OCI-LY3 (cell line): ENCODE measurements around the gene DCTPP1.

ENCODE experiments used
- H2AFZ ChIP-seq: fragments of 200-600, 300-600 bp; shearing (Covaris generic); 2 replicates; pipeline ENCODE4 v1.6.0; 2014; ENCODE audit warnings: antibody characterized with exemption, low read depth, low read length
- H3K27ac ChIP-seq: fragments of 200-600, 300-600 bp; sonication (generic); 2 replicates; pipeline ENCODE4 v1.5.1; 2014; ENCODE audit warnings: mild to moderate bottlenecking, low read length, moderate library complexity, mixed read lengths
- H3K27me3 ChIP-seq: fragments of 200-600, 300-600 bp; sonication (generic); 2 replicates; pipeline ENCODE4 v1.6.1; 2014; ENCODE audit warnings: low read depth, low read length, mixed read lengths
- H3K36me3 ChIP-seq: fragments of 200-600, 300-600 bp; sonication (generic); replicated peaks from 2 replicates; pipeline ENCODE3; 2014; ENCODE audit warnings: low read depth, low read length, mixed read lengths
- H3K4me1 ChIP-seq: fragments of 300-600, 200-600 bp; sonication (generic); 2 replicates; pipeline ENCODE4 v1.6.1; 2014; ENCODE audit warnings: low read length, mixed read lengths
- H3K4me2 ChIP-seq: fragments of 200-600, 300-600 bp; sonication (generic); 2 replicates; pipeline ENCODE4 v1.6.1; 2014; ENCODE audit warnings: low read length, mixed read lengths
- H3K4me3 ChIP-seq: fragments of 300-600, 200-600 bp; sonication (generic); 2 replicates; pipeline ENCODE4 v1.5.1; 2014; ENCODE audit warnings: antibody characterized with exemption, mild to moderate bottlenecking, low read length, moderate library complexity
- H3K79me2 ChIP-seq: fragments of 300-600, 200-600 bp; shearing (Covaris generic); 2 replicates; pipeline ENCODE4 v1.6.1; 2014; ENCODE audit warnings: mild to moderate bottlenecking, low read length, mixed read lengths
- H3K9ac ChIP-seq: fragments of 300-600, 200-600 bp; shearing (Covaris generic); 2 replicates; pipeline ENCODE4 v1.6.0; 2014; ENCODE audit warnings: mild to moderate bottlenecking, low read length, moderate library complexity
- H3K9me3 ChIP-seq: fragments of 200-600, 300-600 bp; shearing (Covaris generic); 2 replicates; pipeline ENCODE4 v1.6.1; 2014; ENCODE audit warnings: low read length, mixed read lengths; ENCODE audit not compliant: insufficient read depth
- H4K20me1 ChIP-seq: fragments of 200-600, 300-600 bp; sonication (generic); 2 replicates; pipeline ENCODE4 v1.6.1; 2016; ENCODE audit warnings: low read length, mixed read lengths; ENCODE audit not compliant: insufficient read depth
- EZH2phosphoT487 ChIP-seq: fragments of 200-600 bp; shearing (Covaris generic); IDR thresholded peaks from 2 replicates; pipeline ENCODE4 v1.6.1; 2018; ENCODE audit warnings: antibody characterized with exemption, mixed run types, low read depth
- TF ChIP-seq, protein P1 (sequence below): fragments of 200-600, 300-600 bp; sonication (generic); IDR thresholded peaks from 2 replicates; pipeline ENCODE4 v1.5.1; 2014; ENCODE audit warnings: antibody characterized with exemption, low read length, low read depth

The DCTPP1 gene

DNA sequence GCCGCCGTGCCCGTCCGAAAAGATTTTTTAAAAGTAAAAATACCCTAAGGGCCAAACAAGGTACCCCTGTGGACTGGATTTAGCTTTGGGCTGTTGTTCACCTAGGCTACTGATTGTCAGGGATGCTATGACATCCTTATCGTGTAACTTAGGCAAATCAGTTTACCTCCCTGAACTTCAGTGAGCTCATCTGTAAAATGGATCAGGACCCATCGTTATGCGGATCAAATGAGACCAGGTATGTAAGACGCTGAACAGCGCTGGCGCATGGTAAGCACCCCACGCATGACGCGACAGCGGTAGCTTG, 23.1 kb downstream of the DCTPP1 start:
- Histone ChIP-seq H3K4me3 (peak overlapping the region; percentile 94), H3K9ac (peak overlapping the region; percentile 70), H3K36me3 (peaks cover 6% of the 10 kb centered on the region), H3K27me3 (no peaks in the 10 kb centered on the region), H3K9me3 (no peaks in the 10 kb centered on the region), H2AFZ (peak overlapping the region; percentile 83), H4K20me1 (no peaks in the 10 kb centered on the region), H3K27ac (no peak overlapping the region), H3K79me2 (peaks cover 8% of the 10 kb centered on the region; the same call in 1 of the 2 replicates), H3K4me1 (peaks cover 19% of the 10 kb centered on the region), H3K4me2 (peak overlapping the region; percentile 92)
- no peak for TF ChIP-seq EZH2phosphoT487
- TF ChIP-seq, protein P1, sequence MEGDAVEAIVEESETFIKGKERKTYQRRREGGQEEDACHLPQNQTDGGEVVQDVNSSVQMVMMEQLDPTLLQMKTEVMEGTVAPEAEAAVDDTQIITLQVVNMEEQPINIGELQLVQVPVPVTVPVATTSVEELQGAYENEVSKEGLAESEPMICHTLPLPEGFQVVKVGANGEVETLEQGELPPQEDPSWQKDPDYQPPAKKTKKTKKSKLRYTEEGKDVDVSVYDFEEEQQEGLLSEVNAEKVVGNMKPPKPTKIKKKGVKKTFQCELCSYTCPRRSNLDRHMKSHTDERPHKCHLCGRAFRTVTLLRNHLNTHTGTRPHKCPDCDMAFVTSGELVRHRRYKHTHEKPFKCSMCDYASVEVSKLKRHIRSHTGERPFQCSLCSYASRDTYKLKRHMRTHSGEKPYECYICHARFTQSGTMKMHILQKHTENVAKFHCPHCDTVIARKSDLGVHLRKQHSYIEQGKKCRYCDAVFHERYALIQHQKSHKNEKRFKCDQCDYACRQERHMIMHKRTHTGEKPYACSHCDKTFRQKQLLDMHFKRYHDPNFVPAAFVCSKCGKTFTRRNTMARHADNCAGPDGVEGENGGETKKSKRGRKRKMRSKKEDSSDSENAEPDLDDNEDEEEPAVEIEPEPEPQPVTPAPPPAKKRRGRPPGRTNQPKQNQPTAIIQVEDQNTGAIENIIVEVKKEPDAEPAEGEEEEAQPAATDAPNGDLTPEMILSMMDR: no peak

DNA sequence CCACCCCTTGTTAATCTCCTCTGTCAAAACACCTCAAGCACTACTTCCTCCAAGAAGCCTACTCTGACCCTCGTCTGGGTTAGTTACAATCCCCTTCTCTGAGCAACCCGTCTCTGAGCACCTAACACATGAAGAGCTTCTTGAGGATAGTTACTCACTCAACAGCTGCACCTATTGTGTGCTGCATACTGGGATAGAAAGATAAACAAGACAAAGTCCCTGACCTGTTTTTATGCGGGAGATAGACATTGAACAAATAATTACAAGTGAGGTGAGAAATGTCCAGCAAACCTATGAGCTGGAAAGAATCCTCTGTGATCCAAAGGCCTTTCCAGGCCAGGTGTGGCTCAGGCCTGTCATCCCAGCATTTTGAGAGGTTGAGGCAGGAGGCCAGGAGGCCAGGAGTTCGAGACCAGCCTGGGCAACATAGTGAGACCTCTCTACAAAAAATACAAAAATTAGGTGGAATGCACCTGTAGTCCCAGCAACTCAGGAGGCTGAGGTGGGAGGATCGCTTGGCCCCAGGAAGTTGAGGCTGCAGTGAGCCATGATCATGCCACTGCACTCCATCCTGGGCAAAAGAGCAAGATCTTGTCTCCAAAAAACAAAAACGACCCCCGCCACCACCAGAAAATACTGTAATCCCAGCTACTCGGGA, 27.9 kb downstream of the DCTPP1 start:
- TF ChIP-seq EZH2phosphoT487: no peak
- TF ChIP-seq, protein P1: no peak
- Histone ChIP-seq H3K79me2 (no peaks in the 10 kb centered on the region), H3K36me3 (no peaks in the 10 kb centered on the region), H3K9me3 (no peaks in the 10 kb centered on the region), H3K27ac (no peak overlapping the region), H4K20me1 (no peaks in the 10 kb centered on the region), H3K4me2 (no peak overlapping the region), H3K27me3 (no peaks in the 10 kb centered on the region), H3K4me1 (peaks cover 11% of the 10 kb centered on the region; the same call in 1 of the 2 replicates), H2AFZ (no peak overlapping the region), H3K9ac (no peak overlapping the region), H3K4me3 (no peak overlapping the region)

DNA sequence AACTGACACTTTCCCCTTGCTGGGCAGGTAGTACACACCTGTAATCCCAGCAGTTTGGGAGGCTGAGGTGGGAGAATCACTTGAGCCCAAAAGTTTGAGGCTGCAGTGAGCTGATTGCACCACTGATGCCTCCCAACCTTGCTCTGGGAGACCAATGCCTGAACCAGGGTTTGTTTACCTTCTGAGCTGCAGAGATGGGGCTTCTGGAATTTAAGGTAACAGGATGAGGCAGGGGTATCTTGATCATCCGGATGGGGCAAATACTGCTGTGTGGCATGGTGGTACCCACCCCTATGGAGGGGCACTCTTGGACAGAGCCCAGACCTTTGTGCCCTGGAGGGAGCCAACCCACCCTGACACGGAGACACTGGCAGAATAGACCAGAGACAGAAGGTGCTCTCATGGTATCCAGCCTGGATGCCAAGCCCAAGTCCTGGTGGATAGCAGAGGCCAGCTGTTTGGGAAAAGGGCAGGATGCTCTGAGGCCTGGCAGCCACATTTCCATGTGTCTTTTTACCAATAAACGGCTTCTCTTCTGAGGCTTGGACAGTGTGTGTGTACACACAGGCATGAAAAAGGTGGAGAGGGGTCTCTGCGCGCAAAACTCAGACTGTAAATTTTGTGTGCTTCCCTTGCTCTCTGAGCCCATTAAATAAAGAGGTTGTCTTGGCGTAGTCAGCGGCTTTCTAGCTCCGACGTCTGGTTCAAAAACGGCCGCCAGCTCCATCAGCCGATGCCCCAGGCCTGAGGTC, 30.2 kb downstream of the DCTPP1 start:
- Histone ChIP-seq H3K79me2 (peaks cover 8% of the 10 kb centered on the region), H3K27ac (no peak overlapping the region), H3K9me3 (no peaks in the 10 kb centered on the region), H3K4me1 (peaks cover 13% of the 10 kb centered on the region), H3K9ac (peak overlapping the region; percentile 69), H3K4me2 (peak overlapping the region; percentile 87), H3K4me3 (peak overlapping the region; percentile 82), H4K20me1 (no peaks in the 10 kb centered on the region), H3K36me3 (no peaks in the 10 kb centered on the region), H3K27me3 (no peaks in the 10 kb centered on the region), H2AFZ (peak overlapping the region; percentile 79; the same call in 1 of the 2 replicates)
- TF ChIP-seq, protein P1: no peak
- no peak for TF ChIP-seq EZH2phosphoT487

DNA sequence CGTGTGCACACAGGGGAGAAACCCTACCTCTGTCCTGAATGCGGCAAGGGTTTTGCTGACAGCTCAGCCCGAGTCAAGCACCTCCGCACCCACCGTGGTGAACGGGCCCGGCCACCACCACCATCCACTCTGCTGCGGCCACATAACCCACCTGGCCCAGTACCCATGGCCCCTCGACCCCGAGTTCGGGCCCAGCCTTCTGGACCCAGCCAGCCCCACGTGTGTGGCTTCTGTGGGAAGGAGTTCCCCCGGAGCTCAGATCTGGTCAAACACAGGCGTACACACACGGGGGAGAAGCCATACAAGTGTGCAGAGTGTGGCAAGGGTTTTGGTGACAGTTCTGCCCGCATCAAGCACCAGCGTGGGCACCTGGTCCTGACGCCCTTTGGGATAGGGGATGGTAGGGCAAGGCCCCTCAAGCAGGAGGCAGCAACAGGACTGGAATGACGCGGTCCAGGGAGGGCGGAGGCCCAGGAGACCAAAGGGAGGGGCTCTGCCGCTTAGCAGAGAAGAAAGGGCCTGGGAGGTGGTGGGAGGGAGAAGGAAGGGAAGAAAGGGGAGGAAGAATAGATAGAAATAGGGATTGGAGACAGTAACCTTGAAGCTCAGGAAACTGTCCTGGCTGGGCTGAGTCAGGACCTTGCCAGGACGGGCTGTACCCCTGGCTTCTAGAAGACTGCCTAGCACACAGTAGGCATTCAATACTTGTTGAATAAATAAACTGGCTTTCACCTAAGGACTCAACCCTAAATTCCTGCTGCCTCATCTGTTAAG, 31.0 kb downstream of the DCTPP1 start:
- no peak overlapping the region for H3K27ac ChIP-seq

More for the DNA sequence above, 31.0 kb downstream of the DCTPP1 start:
- TF ChIP-seq EZH2phosphoT487: no peak
- TF ChIP-seq, protein P1: no peak
- Histone ChIP-seq H3K4me3 (no peak overlapping the region), H4K20me1 (no peaks in the 10 kb centered on the region), H3K9me3 (no peaks in the 10 kb centered on the region), H3K79me2 (peaks cover 8% of the 10 kb centered on the region), H3K4me1 (peaks cover 18% of the 10 kb centered on the region), H3K27me3 (no peaks in the 10 kb centered on the region), H3K36me3 (no peaks in the 10 kb centered on the region), H3K4me2 (no peak overlapping the region), H2AFZ (no peak overlapping the region), H3K9ac (no peak overlapping the region)
